Testis (tissue), 3 donors: ENCODE results near the gene SPACA7. TPM values are rescaled to one million over a fixed set of nuclear protein-coding genes. Genes with fewer than 3 reads are reported as not detected.

Source experiments
- DNase-seq: peaks from one replicate; pipeline ENCODE4 v3.0.0-alpha.2; 2019
- H3K27ac ChIP-seq, 2 donors: fragments of 200-600 bp; sonication (generic); one replicate each; pipeline ENCODE4 v1.5.1; 2019
- H3K27me3 ChIP-seq: fragments of 200-600 bp; sonication (generic); one replicate; pipeline ENCODE4 v1.5.1; 2019
- H3K36me3 ChIP-seq: fragments of 200-600 bp; sonication (generic); one replicate; pipeline ENCODE4 v1.5.1; 2017; ENCODE audit warnings: low read depth; ENCODE audit errors: missing control alignments
- H3K4me1 ChIP-seq: fragments of 200-600 bp; sonication (generic); one replicate; pipeline ENCODE4 v1.5.1; 2019
- H3K4me3 ChIP-seq, 2 donors: fragments of 200-600 bp; sonication (generic); one replicate each; pipeline ENCODE4 v1.5.1; 2017 to 2019
- H3K9me3 ChIP-seq: fragments of 200-600 bp; sonication (generic); one replicate; pipeline ENCODE4 v1.5.1; 2017
- POLR2A ChIP-seq: fragments of 450-650 bp; IDR thresholded peaks from one replicate; pipeline ENCODE4 v1.6.1; 2017; ENCODE audit warnings: antibody characterized with exemption, mild to moderate bottlenecking, moderate library complexity
- WGBS, 2 donors: methylation state at CpG; one replicate each; pipeline ENCODE4 v1.1.5; 2018; 5-methylcytosine and 5-hydroxymethylcytosine counted together
- intact Hi-C: fragments of 100-400 bp; cut with DNase I; formaldehyde crosslinking; loops from one replicate; pipeline ENCODE4 v1.15.1; 2023; ENCODE audit warnings: low total_unique reads
- polyA plus RNA-seq: library from polyadenylated mRNA; stranded (reverse); fragments of 350-450 nt; fragmentation: Illumina TruSeq; extraction: RNeasy Lipid Tissue Mini Kit (QIAGEN cat#74804); gene quantifications from one replicate; pipeline ENCODE4 v1.2.3, GENCODE V29; 2014; ENCODE audit warnings: low read depth, low replicate concordance; ENCODE audit not compliant: insufficient read depth
- total RNA-seq, 2 donors: library from RNA; depleted of rRNA; stranded (reverse); fragments of >200 nt; gene quantifications; one replicate each; pipeline ENCODE4 v1.2.3, GENCODE V29; 2016
- TF ChIP-seq, protein P1 (sequence below), 3 experiments: fragments of 450-650 bp in 2 of 3; fragments of 200-600 bp in 1 of 3; sonication (generic) in 1 of 3; IDR thresholded peaks; one replicate each; pipeline ENCODE4 v1.5.1; 2016 to 2019; ENCODE audit warnings: antibody characterized with exemption in 3 of 3, mild to moderate bottlenecking in 2 of 3, moderate library complexity in 1 of 3

SPACA7 gene
- total and polyA plus RNA-seq, 3 donors from 2014 or later = 27.7 to 97.6 (median 63.0) TPM

GRCh38 chr13:112442483-112443090, 66.4 kb downstream of the SPACA7 start:
- Histone ChIP-seq H3K9me3 (no peaks in the 10 kb centered on the region), H3K4me3 (no peak overlapping the region), H3K27ac (no peak overlapping the region), H3K36me3 (no peaks in the 10 kb centered on the region), H3K27me3 (no peaks in the 10 kb centered on the region), H3K4me1 (no peaks in the 10 kb centered on the region)
- no peak for DNase-seq
- TF ChIP-seq, protein P1, sequence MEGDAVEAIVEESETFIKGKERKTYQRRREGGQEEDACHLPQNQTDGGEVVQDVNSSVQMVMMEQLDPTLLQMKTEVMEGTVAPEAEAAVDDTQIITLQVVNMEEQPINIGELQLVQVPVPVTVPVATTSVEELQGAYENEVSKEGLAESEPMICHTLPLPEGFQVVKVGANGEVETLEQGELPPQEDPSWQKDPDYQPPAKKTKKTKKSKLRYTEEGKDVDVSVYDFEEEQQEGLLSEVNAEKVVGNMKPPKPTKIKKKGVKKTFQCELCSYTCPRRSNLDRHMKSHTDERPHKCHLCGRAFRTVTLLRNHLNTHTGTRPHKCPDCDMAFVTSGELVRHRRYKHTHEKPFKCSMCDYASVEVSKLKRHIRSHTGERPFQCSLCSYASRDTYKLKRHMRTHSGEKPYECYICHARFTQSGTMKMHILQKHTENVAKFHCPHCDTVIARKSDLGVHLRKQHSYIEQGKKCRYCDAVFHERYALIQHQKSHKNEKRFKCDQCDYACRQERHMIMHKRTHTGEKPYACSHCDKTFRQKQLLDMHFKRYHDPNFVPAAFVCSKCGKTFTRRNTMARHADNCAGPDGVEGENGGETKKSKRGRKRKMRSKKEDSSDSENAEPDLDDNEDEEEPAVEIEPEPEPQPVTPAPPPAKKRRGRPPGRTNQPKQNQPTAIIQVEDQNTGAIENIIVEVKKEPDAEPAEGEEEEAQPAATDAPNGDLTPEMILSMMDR (IDR thresholded peaks at IDR 0.05) = no peak
- TF ChIP-seq POLR2A = no peak
- intact Hi-C loops = no loop called here
- 43 to 50% methylated on average over 21 of the region's 21 CpGs for WGBS, 2 donors

- intact Hi-C loops = no loop called here
- H3K4me3 ChIP-seq = no peak overlapping the region
- 33 to 41% methylated on average over 29 to 31 of the region's 31 CpGs for WGBS, 2 donors
- TF ChIP-seq POLR2A = no peak
- TF ChIP-seq, protein P1 (IDR thresholded peaks at IDR 0.05) = peak in 1 of 3 experiments; percentile 15
- H3K27ac ChIP-seq = no peak overlapping the region
- DNase-seq = no peak
- H3K27me3 ChIP-seq = no peaks in the 10 kb centered on the region
- H3K9me3 ChIP-seq = no peaks in the 10 kb centered on the region
- no peaks in the 10 kb centered on the region for H3K4me1 ChIP-seq
- no peaks in the 10 kb centered on the region for H3K36me3 ChIP-seq
Observed at GRCh38 chr13:112443191-112443994, 67.2 kb downstream of the SPACA7 start.

DNA sequence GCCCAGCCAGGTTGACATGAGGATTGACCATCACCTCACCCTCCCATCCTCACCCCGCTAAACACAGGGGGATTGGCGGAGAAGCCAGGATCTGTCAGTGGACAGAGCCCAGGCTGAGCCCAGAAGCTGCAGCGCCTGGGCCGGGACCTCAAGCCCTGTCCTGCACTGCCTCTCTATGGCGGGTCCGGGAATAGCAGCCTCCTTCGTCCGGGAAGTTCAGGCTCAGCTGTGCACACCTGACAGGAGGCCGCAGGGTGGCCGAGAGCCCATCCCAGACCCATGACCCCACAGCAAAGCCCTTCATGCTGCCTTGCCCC, 67.8 kb downstream of the SPACA7 start:
- intact Hi-C loops = no loop called here
- H3K27ac ChIP-seq = no peak overlapping the region
- H3K36me3 ChIP-seq = no peaks in the 10 kb centered on the region
- H3K27me3 ChIP-seq = no peaks in the 10 kb centered on the region
- no peak overlapping the region for H3K4me3 ChIP-seq
- TF ChIP-seq, protein P1 (IDR thresholded peaks at IDR 0.05) = peak; percentile 49 to 83 (median 80)
- TF ChIP-seq POLR2A = no peak
- WGBS, 2 donors = 20 to 27% methylated on average over 1 to 10 of the region's 10 CpGs
- no peaks in the 10 kb centered on the region for H3K9me3 ChIP-seq
- no peaks in the 10 kb centered on the region for H3K4me1 ChIP-seq
- DNase-seq = peak; percentile 77

DNA sequence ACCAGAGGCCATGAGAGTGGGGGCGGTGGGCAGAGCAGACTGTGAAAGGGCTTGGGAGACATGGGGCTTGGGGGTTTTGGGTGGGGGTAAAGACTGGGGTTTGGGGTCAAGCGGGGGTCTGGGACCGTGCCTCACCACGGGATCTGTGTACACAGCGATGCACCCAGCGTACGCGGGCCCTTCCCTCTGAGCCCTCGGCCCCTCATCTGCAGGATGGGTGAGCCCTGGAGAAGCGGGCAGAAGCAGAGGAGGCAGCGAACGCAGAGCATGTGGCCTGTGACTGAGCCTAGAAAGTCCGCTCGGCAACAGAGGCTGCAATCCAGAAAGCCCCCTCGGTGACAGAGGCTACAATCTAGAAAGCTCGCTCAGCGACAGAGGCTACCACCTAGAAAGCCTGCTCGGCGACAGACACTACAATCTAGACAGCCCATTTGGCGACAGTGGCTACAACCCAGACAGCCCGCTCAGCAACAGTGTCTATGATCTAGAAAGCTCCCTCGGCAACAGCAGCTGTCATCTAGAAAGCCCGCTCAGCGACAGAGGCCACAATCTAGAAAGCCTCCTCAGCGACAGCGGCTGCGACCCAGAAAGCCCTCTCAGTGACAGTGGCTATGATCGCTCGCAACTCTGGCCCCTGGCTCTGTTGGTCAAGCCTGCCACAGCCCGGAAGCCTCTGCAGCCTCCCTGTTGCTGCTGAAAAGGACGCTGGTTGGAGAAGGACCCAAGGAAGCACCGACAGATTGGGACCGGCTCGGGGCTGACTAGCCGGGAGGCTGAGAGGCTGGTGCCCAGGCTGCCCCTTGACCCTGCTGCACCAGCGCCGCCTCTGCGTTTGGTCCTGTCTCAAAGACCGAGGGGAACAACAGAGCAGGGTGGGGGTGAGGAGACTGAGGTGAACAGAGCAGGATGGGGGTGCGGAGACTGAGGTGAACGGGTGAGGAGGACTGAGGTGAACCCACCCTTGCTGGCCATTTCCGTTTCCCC, 68.6 kb downstream of the SPACA7 start:
- H3K27ac ChIP-seq = no peak overlapping the region

More for the DNA sequence above, 68.6 kb downstream of the SPACA7 start:
- intact Hi-C loops = loop anchor here (5.0 kb wide), 1 partner anchor 972 kb away; no protein-coding TSS in a partner anchor
- 80 to 88% methylated on average over 20 to 42 of the region's 42 CpGs for WGBS, 2 donors
- Histone ChIP-seq H3K36me3 (no peaks in the 10 kb centered on the region), H3K9me3 (no peaks in the 10 kb centered on the region), H3K27me3 (no peaks in the 10 kb centered on the region), H3K4me1 (no peaks in the 10 kb centered on the region), H3K4me3 (no peak overlapping the region)
- DNase-seq = peak; percentile 8
- TF ChIP-seq, protein P1 (IDR thresholded peaks at IDR 0.05) = no peak
- TF ChIP-seq POLR2A = no peak
